AG04450 (cell line): Measurements from ENCODE around the gene SLC25A10. TPM values are rescaled to one million over a fixed set of nuclear protein-coding genes. Genes with fewer than 3 reads are reported as not detected.
"Not testable (repeated sequence)": the region's sequence is repeated elsewhere in the genome, so short reads cannot be mapped to it uniquely, and the experiment has no call there.

Experiments
- CTCF ChIA-PET: fragments of 300-600, 350-600 bp; formaldehyde crosslinking; extraction: SDS; loops from one replicate; lab custom pipeline; 2022; ENCODE audit warnings: antibody characterized with exemption, inconsistent platforms; lab: Charles Lee
- POLR2A ChIA-PET: fragments of 350-600 bp; formaldehyde crosslinking; extraction: SDS; loops from one replicate; lab custom pipeline; 2021; ENCODE audit warnings: antibody characterized with exemption, inconsistent platforms; lab: Yijun Ruan, JAX
- DNase-seq: peaks from one replicate; pipeline ENCODE4 v3.0.0-alpha.2; 2011; ENCODE audit warnings: low read depth, low spot score
- H3K27ac ChIP-seq: one replicate; pipeline ENCODE4 v1.5.1; 2012; ENCODE audit warnings: low read depth, low read length, control low read depth
- H3K27me3 ChIP-seq: one replicate; pipeline ENCODE4 v1.6.0; 2012; ENCODE audit warnings: low read length; ENCODE audit not compliant: control insufficient read depth, insufficient read depth
- H3K4me3 ChIP-seq: 2 replicates; pipeline ENCODE4 v1.5.1; 2011; ENCODE audit warnings: mild to moderate bottlenecking, low read depth, low read length, control low read depth
- H3K9me3 ChIP-seq: 2 replicates; pipeline ENCODE4 v1.5.1; 2012; ENCODE audit warnings: low read length; ENCODE audit not compliant: control insufficient read depth, insufficient read depth
- polyA plus RNA-seq: library from polyadenylated mRNA; depleted of rRNA; stranded (reverse); fragments of >200 nt; gene quantifications from 2 replicates; pipeline ENCODE4 v1.2.3, GENCODE V29; 2011
- TF ChIP-seq, protein P1 (sequence below): IDR thresholded peaks from 2 replicates; pipeline ENCODE4 v1.5.1; 2011; ENCODE audit warnings: low read depth, low read length, control low read depth, inconsistent platforms

SLC25A10 gene
- polyA plus RNA-seq, 1 experiment: 3.3 TPM

DNA sequence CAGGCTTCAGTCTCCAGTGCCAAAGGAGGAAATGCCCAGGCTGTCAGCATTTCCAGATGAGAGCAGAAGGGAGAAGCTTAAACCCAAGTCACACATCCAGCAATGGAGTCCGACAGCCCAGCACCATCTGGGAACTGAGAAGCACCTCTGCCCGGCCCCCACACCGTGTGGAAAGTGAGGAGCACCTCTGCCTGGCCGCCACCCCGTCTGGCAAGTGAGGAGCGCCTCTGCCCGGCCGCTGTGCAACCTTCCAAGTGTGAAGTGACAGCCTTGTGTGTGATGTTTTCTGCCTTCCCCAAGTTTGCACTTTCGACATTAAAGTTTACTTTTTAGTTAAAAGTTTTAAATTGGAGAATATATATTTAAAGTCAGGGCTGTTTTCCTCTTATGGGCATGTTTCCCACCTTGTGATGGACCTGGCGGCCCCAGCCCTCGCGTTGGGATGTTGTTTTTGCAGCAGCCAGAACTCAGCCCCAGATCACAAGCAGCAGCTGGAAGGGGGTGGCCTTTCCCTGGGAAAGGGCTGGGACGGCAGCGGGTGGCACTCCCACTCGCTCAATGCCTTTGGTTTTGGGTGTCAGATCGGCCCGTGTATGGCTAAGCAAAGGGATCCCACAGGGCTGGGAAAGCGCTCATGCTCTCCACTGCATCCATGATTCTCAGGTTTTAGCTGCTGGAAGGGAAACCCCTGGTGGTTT is 38.4 kb upstream of the SLC25A10 start:
- H3K27me3 ChIP-seq: no peaks in the 10 kb centered on the region
- CTCF ChIA-PET: no interaction called here
- no peak overlapping the region for H3K27ac ChIP-seq
- no peaks in the 10 kb centered on the region; the same call in 1 of the 2 replicates for H3K9me3 ChIP-seq
- TF ChIP-seq, protein P1, sequence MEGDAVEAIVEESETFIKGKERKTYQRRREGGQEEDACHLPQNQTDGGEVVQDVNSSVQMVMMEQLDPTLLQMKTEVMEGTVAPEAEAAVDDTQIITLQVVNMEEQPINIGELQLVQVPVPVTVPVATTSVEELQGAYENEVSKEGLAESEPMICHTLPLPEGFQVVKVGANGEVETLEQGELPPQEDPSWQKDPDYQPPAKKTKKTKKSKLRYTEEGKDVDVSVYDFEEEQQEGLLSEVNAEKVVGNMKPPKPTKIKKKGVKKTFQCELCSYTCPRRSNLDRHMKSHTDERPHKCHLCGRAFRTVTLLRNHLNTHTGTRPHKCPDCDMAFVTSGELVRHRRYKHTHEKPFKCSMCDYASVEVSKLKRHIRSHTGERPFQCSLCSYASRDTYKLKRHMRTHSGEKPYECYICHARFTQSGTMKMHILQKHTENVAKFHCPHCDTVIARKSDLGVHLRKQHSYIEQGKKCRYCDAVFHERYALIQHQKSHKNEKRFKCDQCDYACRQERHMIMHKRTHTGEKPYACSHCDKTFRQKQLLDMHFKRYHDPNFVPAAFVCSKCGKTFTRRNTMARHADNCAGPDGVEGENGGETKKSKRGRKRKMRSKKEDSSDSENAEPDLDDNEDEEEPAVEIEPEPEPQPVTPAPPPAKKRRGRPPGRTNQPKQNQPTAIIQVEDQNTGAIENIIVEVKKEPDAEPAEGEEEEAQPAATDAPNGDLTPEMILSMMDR: no peak
- H3K4me3 ChIP-seq: no peak overlapping the region
- POLR2A ChIA-PET: no interaction called here
- DNase-seq: no peak

DNA sequence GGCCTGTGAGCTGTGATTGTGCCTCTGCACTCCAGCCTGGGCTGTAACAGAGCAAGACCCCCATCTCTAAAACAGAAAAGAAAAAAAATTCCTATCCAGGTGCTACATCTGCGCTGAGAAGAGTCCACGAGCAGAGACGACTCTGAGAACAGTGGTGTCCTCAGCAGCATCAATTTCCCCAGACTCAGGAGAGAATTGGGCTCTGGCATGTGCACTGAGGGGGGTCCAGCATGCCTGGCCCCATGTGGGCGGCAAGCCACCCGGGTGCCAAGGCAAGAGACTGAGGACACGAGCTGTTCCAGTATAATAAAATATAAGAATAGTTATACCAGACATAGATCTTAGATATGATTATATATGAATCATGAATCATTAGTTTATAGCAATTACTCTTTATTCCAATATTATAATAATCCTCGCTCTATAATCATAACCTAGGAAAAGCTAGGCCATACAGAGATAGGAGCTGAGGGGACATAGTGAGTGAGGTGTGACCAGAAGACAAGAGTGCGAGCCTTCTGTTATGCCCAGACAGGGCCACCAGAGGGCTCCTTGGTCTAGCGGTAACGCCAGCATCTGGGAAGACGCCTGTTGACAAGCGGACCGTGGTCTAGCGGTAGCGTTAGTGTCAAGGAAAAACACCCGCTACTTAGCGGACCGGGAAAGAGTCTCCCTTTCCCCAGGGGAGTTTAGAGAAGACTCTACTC is 36.4 kb upstream of the SLC25A10 start:
- H3K27me3 ChIP-seq, DNase-seq, H3K27ac ChIP-seq, H3K4me3 ChIP-seq, H3K9me3 ChIP-seq: not testable (repeated sequence)
- CTCF ChIA-PET: interaction anchor here (0.7 to 1.1 kb wide), 3 partner anchors 9 to 195 kb away, joined by 3 to 4 read pairs (median 4); partner anchors contain the start of genes CCDC137 and OXLD1
- POLR2A ChIA-PET: interaction anchor here (1.1 to 1.2 kb wide), 2 partner anchors 9 to 164 kb away, joined by 3 read pairs; partner anchors contain the start of genes CCDC137 and OXLD1
- TF ChIP-seq, protein P1: peak; percentile 47

DNA sequence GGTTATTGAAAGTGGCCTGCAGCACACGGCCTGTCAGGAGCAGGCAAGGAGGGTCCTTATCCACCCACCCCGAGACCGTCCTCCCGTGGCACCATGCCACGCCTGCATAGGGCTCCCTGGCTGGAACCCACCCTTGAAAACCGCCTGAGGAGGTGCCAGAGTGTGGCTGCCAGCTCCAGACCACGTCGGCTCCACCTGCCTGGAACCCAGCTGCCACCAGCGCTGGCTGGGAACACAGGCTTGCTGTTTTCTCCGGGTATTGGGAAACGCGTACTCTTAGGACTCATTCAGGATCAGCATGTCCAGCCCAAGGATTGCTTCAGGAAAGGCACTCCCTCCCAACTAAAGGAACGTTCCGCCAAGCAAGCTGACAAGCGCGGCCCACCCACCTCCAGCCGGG is 35.2 kb upstream of the SLC25A10 start:
- Histone ChIP-seq H3K4me3 (no peak overlapping the region), H3K27me3 (no peaks in the 10 kb centered on the region), H3K27ac (no peak overlapping the region), H3K9me3 (no peaks in the 10 kb centered on the region; the same call in 1 of the 2 replicates)
- TF ChIP-seq, protein P1: no peak
- no peak for DNase-seq
- ChIA-PET POLR2A (no interaction called here), CTCF (no interaction called here)

DNA sequence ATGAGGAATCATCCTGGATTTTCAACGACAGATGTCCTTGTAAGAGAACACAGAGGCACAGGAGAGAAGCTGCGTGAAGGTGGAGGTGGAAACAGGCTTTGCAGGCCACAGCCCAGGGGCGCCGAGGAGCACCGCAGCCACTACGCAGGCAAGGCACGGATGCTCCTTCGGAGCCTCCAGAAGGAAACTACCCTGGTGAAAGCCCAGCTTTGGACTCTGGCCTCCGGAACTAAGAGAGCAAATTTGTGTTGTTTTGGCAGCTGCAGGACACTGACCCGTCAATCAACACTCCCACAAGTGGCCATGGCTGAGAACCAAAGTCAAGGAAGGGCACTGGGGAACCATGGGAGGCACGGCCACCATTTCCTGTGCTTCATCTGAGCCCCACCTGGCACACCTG is 31.9 kb upstream of the SLC25A10 start:
- Histone ChIP-seq H3K27me3 (no peaks in the 10 kb centered on the region), H3K9me3 (no peaks in the 10 kb centered on the region; the same call in 1 of the 2 replicates), H3K27ac (peak overlapping the region; percentile 11), H3K4me3 (no peak overlapping the region)
- DNase-seq: no peak
- ChIA-PET POLR2A (interaction anchor here (0.7 kb wide), 1 partner anchor 38 kb away, joined by 5 read pairs; no protein-coding TSS in a partner anchor), CTCF (no interaction called here)
- TF ChIP-seq, protein P1: no peak

DNA sequence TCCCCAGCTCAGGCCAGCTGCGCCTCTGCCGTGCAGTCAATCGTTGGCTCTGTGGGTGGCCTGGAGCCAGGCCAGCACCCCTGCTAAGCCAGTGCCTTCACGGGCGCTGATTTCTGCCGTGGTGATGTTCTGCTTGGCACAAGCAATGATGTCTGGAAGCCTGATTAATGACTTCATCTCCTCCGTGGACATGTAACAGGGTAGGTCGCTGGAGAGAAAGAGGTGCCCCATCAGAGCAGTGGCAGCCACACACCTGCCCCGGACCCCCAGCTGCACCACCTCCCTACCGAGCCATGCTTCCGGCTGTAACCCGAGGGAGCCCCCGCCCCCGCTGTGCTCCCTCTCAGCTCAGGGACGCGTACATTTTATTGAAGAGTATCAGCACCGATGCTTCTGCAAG is 30.4 kb upstream of the SLC25A10 start:
- no peak overlapping the region for H3K4me3 ChIP-seq
- CTCF ChIA-PET: no interaction called here
- POLR2A ChIA-PET: no interaction called here
- no peaks in the 10 kb centered on the region for H3K27me3 ChIP-seq
- no peaks in the 10 kb centered on the region; the same call in 1 of the 2 replicates for H3K9me3 ChIP-seq
- TF ChIP-seq, protein P1: no peak
- no peak for DNase-seq
- H3K27ac ChIP-seq: no peak overlapping the region
